GM12878 (cell line): Measurements from ENCODE around the gene SLCO1C1. TPM values are rescaled to one million over a fixed set of nuclear protein-coding genes. Genes with fewer than 3 reads are reported as not detected.

Experiments used
- ATAC-seq: fragments of 200-7000 bp; cut with Tn5 transposase; 3 replicates; pipeline ENCODE4 v1.9.1; 2020; ENCODE audit warnings: mild to moderate bottlenecking, moderate library complexity
- BruUV-seq: library from RNA; stranded (reverse); fragments of 400-500 nt; replicated peaks from 2 replicates; lab custom pipeline; 2021; lab: Mats Ljungman, UMichigan
- CTCF ChIA-PET: fragments of 300-600 bp; sonication (Branson Sonifier 250); formaldehyde crosslinking; extraction: SDS; loops from one replicate; lab custom pipeline; 2021; ENCODE audit warnings: inconsistent platforms; lab: Yijun Ruan, JAX
- POLR2A ChIA-PET: fragments of 350-600 bp; formaldehyde crosslinking; extraction: SDS; loops from one replicate; lab custom pipeline; 2021; ENCODE audit warnings: inconsistent platforms; lab: Charles Lee
- RAD21 ChIA-PET: fragments of 300-600 bp; sonication (Branson Sonifier 250); formaldehyde crosslinking; loops from one replicate; lab custom pipeline; 2023; ENCODE audit warnings: antibody characterized with exemption; ENCODE audit not compliant: unreplicated experiment; lab: Charles Lee
- SMC1A ChIA-PET: fragments of 300-600 bp; sonication (Branson Sonifier 250); formaldehyde crosslinking; loops from one replicate; lab custom pipeline; 2023; ENCODE audit not compliant: unreplicated experiment, uncharacterized antibody; lab: Charles Lee
- DNase-seq: peaks from one replicate; pipeline ENCODE4 v3.0.0-alpha.2; 2011; ENCODE audit warnings: low read depth, low spot score
- FAIRE-seq: peaks from 3 replicates; lab custom pipeline; 2011; peaks lifted over from hg19 to GRCh38; lab: Jason Lieb, UNC
- H2AFZ ChIP-seq: 2 replicates; pipeline ENCODE4 v1.6.0; 2011; ENCODE audit warnings: low read depth, low read length, control low read depth; ENCODE audit not compliant: control insufficient read depth
- H3K27ac ChIP-seq: 2 replicates; pipeline ENCODE4 v1.5.1; 2011; ENCODE audit warnings: control low read depth; ENCODE audit not compliant: control insufficient read depth, insufficient read depth
- H3K27me3 ChIP-seq, 2 experiments: replicated peaks in 1 of 2; 2 replicates each; pipeline versions ENCODE4 v1.6.0 to v1.6.1; 2011; ENCODE audit warnings: low read length in 1 of 2; ENCODE audit not compliant: control insufficient read depth in 2 of 2, insufficient read depth in 2 of 2
- H3K36me3 ChIP-seq, 2 experiments: 2 replicates each; pipeline ENCODE4 v1.5.1; 2011; ENCODE audit warnings: low read length in 1 of 2; ENCODE audit not compliant: control insufficient read depth in 2 of 2, insufficient read depth in 2 of 2
- H3K4me1 ChIP-seq: 2 replicates; pipeline ENCODE4 v1.6.1; 2011; ENCODE audit warnings: mild to moderate bottlenecking, low read length, moderate library complexity, mixed read lengths; ENCODE audit not compliant: control insufficient read depth, insufficient read depth
- H3K4me2 ChIP-seq: 2 replicates; pipeline ENCODE4 v1.6.0; 2011; ENCODE audit warnings: control low read depth; ENCODE audit not compliant: control insufficient read depth, insufficient read depth
- H3K4me3 ChIP-seq: fragments of 200-600 bp; sonication (generic); 2 replicates; pipeline ENCODE4 v1.5.1; 2016
- H3K79me2 ChIP-seq: 2 replicates; pipeline ENCODE4 v1.6.0; 2011; ENCODE audit warnings: low read length; ENCODE audit not compliant: control insufficient read depth, insufficient read depth
- H3K9ac ChIP-seq: 2 replicates; pipeline ENCODE4 v1.8.0; 2011; ENCODE audit warnings: low read length, control low read depth, mixed read lengths; ENCODE audit not compliant: control insufficient read depth, insufficient read depth
- H3K9me3 ChIP-seq: replicated peaks from 3 replicates; pipeline ENCODE4 v1.5.1; 2011; ENCODE audit warnings: mild to moderate bottlenecking, low read length; ENCODE audit not compliant: control insufficient read depth, insufficient read depth
- H4K20me1 ChIP-seq: 2 replicates; pipeline ENCODE4 v1.6.0; 2011; ENCODE audit not compliant: control insufficient read depth, insufficient read depth
- ATF2 ChIP-seq: IDR thresholded peaks from 2 replicates; pipeline ENCODE4 v1.6.1; 2012; ENCODE audit warnings: low read length, inconsistent platforms
- HDAC6 ChIP-seq: fragments of 200-600 bp; sonication (generic); IDR thresholded peaks from one replicate; pipeline ENCODE4 v1.8.0; 2017; ENCODE audit warnings: antibody characterized with exemption; ENCODE audit not compliant: unreplicated experiment
- NR2F1 ChIP-seq: fragments of 450-650 bp; conservative IDR thresholded peaks from 2 replicates; pipeline ENCODE4 v1.6.1; 2017; ENCODE audit warnings: mild to moderate bottlenecking
- PAX5 ChIP-seq: IDR thresholded peaks from 2 replicates; pipeline ENCODE4 v1.6.1; 2011; ENCODE audit warnings: low read depth, low read length, borderline replicate concordance
- RB1 ChIP-seq: fragments of 450-650 bp; formaldehyde crosslinking; IDR thresholded peaks from 2 replicates; pipeline ENCODE4 v1.6.1; 2017; ENCODE audit warnings: mild to moderate bottlenecking, borderline replicate concordance
- SRF ChIP-seq, 2 experiments: IDR thresholded peaks; 2 replicates each; pipeline ENCODE4 v1.6.1; 2011; ENCODE audit warnings: low read depth in 2 of 2, low read length in 2 of 2, mild to moderate bottlenecking in 1 of 2, moderate library complexity in 1 of 2
- STAT1 ChIP-seq: fragments of 450-650 bp; conservative IDR thresholded peaks from 2 replicates; pipeline ENCODE4 v1.6.1; 2014; ENCODE audit warnings: antibody characterized with exemption, mild to moderate bottlenecking
- ZNF217 ChIP-seq: fragments of 450-650 bp; IDR thresholded peaks from 2 replicates; pipeline ENCODE4 v1.6.1; 2017; ENCODE audit warnings: antibody characterized with exemption, mild to moderate bottlenecking
- ZNF24 ChIP-seq: fragments of 450-650 bp; IDR thresholded peaks from 2 replicates; pipeline ENCODE4 v1.6.1; 2017; ENCODE audit warnings: antibody characterized with exemption, mild to moderate bottlenecking
- WGBS: methylation state at CpG from one replicate; pipeline ENCODE4 v1.1.6; 2016; ENCODE audit warnings: low lambda C conversion rate; ENCODE audit not compliant: insufficient replicate concordance, insufficient coverage; ENCODE audit errors: missing lambda C conversion rate; 5-methylcytosine and 5-hydroxymethylcytosine counted together
- in situ Hi-C: fragments of 300-500 bp; cut with MboI; formaldehyde crosslinking; loops from 9 replicates; pipeline ENCODE4 v1.14.3; 2018; ENCODE audit warnings: mixed read lengths
- intact Hi-C: fragments of 100-400 bp; cut with micrococcal nuclease; formaldehyde crosslinking; loops from one replicate; pipeline ENCODE4 v1.14.2; 2022; ENCODE audit not compliant: unreplicated experiment
- polyA plus RNA-seq, 11 experiments: library from polyadenylated mRNA; depleted of rRNA in 4 of 11; unstranded in 6 of 11; stranded (reverse) in 5 of 11; fragments of >200 nt; fragmentation: Nextera tagmentation in 4 of 11; fragmentation: Illumina TruSeq in 1 of 11; extraction: Ambion mirVana in 4 of 11; extraction: Trizol in 1 of 11; gene quantifications; 1 replicate in 1 of 11; 2 replicates in 10 of 11; pipeline versions ENCODE4 v1.2.1 to v1.2.3, GENCODE V29; 2011 to 2016; ENCODE audit warnings: inconsistent platforms in 2 of 11, missing spikeins in 2 of 11, low read depth in 1 of 11
- total RNA-seq, 4 experiments: library from RNA; depleted of rRNA in 3 of 4; stranded (reverse); fragments of >200 nt in 3 of 4; fragmentation: Illumina TruSeq in 1 of 4; extraction: Trizol in 1 of 4; gene quantifications; 2 replicates each; pipeline versions ENCODE4 v1.2.1 to v1.2.3, GENCODE V29; 2013 to 2021
- TF ChIP-seq, protein P1 (sequence below): IDR thresholded peaks from 2 replicates; pipeline ENCODE4 v1.6.1; 2012; ENCODE audit warnings: improper control_type of control experiment, low read depth, low read length; ENCODE audit not compliant: insufficient replicate concordance
- TF ChIP-seq, protein P2 (sequence below): IDR thresholded peaks from 2 replicates; pipeline ENCODE4 v1.6.1; 2011; ENCODE audit warnings: mild to moderate bottlenecking, low read depth, low read length, moderate library complexity; ENCODE audit not compliant: insufficient replicate concordance
- TF ChIP-seq, protein P3 (sequence below): fragments of 450-650 bp; formaldehyde crosslinking; IDR thresholded peaks from 2 replicates; pipeline ENCODE4 v1.5.0; 2022; ENCODE audit warnings: mild to moderate bottlenecking, missing genetic modification characterization

SLCO1C1 gene
- total and polyA plus RNA-seq, 10 of the 15 experiments (the other 5 are each of a cell fraction or from before 2014, with no cell fraction given), result 0.22 TPM; not detected in 9

DNA sequence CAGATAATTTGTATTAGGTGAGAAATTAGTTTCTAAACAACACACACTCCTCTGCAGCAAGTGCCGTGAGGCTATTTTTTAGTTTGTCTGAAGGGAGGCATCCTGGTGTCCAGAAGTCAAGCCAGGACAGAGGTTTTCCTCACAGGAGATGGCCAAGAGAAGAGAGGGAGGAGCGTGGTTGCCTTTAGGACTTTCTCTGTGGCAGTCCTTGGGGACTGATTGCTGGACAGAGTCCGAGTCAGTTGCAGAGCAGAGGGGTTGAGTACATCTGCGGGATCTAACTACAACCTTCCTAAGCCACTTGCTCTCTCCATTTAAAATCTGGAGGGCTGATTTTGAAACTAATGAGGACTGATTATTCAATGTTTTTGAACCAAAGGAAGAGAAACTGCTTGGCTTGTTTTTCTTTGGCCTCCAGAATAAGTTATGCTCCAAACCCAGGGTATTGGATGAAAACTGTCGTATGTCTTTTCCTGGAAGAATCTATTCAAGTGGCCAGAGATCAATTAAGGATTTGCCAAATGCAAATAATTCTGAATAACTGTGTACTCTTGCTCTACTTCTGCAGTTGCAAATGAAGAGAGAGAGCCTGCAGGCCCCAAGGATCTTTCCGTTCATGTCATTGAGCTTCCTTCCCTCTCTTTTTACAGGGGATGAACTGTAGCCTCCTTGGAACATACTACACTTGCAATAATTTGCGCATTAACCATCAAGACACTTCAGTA is 1.2 kb downstream of the SLCO1C1 start:
- POLR2A ChIA-PET, result no interaction called here
- H3K4me3 ChIP-seq, result no peak overlapping the region
- BruUV-seq, result no TSS peak
- H3K4me2 ChIP-seq, result no peak overlapping the region
- DNase-seq, result no peak
- 46% methylated on average over 7 of the region's 7 CpGs for WGBS
- H4K20me1 ChIP-seq, result no peaks in the 10 kb centered on the region
- intact Hi-C loops (no loop called here), in situ Hi-C loops (no loop called here)
- CTCF ChIA-PET, result no interaction called here
- no peak for ATAC-seq
- FAIRE-seq, result no peak
- H3K27ac ChIP-seq, result no peak overlapping the region
- no peaks in the 10 kb centered on the region for H3K9me3 ChIP-seq
- no peaks in the 10 kb centered on the region for H3K36me3 ChIP-seq
- no peaks in the 10 kb centered on the region for H3K27me3 ChIP-seq
- no peaks in the 10 kb centered on the region for H3K4me1 ChIP-seq
- RAD21 ChIA-PET, result no interaction called here
- H2AFZ ChIP-seq, result no peak overlapping the region
- no peak overlapping the region for H3K9ac ChIP-seq
- SMC1A ChIA-PET, result no interaction called here
- H3K79me2 ChIP-seq, result no peaks in the 10 kb centered on the region
- TF ChIP-seq ZNF24, result no peak
- TF ChIP-seq ZNF217, result no peak
- TF ChIP-seq HDAC6, result no peak
- no peak for TF ChIP-seq ATF2
- no peak for TF ChIP-seq RB1
- TF ChIP-seq, protein P1, sequence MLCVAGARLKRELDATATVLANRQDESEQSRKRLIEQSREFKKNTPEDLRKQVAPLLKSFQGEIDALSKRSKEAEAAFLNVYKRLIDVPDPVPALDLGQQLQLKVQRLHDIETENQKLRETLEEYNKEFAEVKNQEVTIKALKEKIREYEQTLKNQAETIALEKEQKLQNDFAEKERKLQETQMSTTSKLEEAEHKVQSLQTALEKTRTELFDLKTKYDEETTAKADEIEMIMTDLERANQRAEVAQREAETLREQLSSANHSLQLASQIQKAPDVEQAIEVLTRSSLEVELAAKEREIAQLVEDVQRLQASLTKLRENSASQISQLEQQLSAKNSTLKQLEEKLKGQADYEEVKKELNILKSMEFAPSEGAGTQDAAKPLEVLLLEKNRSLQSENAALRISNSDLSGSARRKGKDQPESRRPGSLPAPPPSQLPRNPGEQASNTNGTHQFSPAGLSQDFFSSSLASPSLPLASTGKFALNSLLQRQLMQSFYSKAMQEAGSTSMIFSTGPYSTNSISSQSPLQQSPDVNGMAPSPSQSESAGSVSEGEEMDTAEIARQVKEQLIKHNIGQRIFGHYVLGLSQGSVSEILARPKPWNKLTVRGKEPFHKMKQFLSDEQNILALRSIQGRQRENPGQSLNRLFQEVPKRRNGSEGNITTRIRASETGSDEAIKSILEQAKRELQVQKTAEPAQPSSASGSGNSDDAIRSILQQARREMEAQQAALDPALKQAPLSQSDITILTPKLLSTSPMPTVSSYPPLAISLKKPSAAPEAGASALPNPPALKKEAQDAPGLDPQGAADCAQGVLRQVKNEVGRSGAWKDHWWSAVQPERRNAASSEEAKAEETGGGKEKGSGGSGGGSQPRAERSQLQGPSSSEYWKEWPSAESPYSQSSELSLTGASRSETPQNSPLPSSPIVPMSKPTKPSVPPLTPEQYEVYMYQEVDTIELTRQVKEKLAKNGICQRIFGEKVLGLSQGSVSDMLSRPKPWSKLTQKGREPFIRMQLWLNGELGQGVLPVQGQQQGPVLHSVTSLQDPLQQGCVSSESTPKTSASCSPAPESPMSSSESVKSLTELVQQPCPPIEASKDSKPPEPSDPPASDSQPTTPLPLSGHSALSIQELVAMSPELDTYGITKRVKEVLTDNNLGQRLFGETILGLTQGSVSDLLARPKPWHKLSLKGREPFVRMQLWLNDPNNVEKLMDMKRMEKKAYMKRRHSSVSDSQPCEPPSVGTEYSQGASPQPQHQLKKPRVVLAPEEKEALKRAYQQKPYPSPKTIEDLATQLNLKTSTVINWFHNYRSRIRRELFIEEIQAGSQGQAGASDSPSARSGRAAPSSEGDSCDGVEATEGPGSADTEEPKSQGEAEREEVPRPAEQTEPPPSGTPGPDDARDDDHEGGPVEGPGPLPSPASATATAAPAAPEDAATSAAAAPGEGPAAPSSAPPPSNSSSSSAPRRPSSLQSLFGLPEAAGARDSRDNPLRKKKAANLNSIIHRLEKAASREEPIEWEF, result no peak
- TF ChIP-seq SRF (IDR thresholded peaks at IDR 0.05; ENCODE audit: low read depth in 2 of 2, low read length in 2 of 2), result no peak
- TF ChIP-seq, protein P2, sequence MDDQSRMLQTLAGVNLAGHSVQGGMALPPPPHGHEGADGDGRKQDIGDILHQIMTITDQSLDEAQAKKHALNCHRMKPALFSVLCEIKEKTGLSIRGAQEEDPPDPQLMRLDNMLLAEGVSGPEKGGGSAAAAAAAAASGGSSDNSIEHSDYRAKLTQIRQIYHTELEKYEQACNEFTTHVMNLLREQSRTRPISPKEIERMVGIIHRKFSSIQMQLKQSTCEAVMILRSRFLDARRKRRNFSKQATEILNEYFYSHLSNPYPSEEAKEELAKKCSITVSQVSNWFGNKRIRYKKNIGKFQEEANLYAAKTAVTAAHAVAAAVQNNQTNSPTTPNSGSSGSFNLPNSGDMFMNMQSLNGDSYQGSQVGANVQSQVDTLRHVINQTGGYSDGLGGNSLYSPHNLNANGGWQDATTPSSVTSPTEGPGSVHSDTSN, result no peak
- TF ChIP-seq, protein P3, sequence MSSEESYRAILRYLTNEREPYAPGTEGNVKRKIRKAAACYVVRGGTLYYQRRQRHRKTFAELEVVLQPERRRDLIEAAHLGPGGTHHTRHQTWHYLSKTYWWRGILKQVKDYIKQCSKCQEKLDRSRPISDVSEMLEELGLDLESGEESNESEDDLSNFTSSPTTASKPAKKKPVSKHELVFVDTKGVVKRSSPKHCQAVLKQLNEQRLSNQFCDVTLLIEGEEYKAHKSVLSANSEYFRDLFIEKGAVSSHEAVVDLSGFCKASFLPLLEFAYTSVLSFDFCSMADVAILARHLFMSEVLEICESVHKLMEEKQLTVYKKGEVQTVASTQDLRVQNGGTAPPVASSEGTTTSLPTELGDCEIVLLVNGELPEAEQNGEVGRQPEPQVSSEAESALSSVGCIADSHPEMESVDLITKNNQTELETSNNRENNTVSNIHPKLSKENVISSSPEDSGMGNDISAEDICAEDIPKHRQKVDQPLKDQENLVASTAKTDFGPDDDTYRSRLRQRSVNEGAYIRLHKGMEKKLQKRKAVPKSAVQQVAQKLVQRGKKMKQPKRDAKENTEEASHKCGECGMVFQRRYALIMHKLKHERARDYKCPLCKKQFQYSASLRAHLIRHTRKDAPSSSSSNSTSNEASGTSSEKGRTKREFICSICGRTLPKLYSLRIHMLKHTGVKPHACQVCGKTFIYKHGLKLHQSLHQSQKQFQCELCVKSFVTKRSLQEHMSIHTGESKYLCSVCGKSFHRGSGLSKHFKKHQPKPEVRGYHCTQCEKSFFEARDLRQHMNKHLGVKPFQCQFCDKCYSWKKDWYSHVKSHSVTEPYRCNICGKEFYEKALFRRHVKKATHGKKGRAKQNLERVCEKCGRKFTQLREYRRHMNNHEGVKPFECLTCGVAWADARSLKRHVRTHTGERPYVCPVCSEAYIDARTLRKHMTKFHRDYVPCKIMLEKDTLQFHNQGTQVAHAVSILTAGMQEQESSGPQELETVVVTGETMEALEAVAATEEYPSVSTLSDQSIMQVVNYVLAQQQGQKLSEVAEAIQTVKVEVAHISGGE (CRISPR knock-in tag), result no peak
- no peak for TF ChIP-seq STAT1
- TF ChIP-seq PAX5, result no peak
- no peak for TF ChIP-seq NR2F1
